GM15510 (cell line): ENCODE results near the gene RYR2.

ENCODE experiments used
- POLR2A ChIP-seq: IDR thresholded peaks from 3 replicates; pipeline ENCODE4 v1.6.1; 2011; ENCODE audit warnings: borderline replicate concordance; ENCODE audit not compliant: insufficient read length; ENCODE audit errors: extremely low read depth

RYR2 gene

DNA sequence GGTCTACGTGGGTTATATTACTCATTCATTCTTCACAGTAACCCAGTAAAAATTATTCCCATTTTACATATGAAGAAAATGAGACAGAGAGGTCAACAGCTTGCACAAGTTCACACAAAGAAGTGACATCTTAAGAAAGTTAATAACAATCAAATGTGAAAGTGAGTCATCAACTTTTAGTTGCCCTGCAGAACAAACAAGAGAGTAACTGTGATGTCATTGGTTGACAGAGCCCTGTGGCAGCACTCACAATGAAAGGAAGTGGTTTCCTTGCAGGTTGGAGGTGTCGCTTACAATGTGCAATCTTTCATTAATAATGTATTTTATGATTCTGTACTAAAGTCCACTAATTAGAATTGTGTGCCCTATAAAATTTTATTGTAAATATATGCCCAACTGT, 369.6 kb downstream of the RYR2 start:
- TF ChIP-seq POLR2A = no peak

DNA sequence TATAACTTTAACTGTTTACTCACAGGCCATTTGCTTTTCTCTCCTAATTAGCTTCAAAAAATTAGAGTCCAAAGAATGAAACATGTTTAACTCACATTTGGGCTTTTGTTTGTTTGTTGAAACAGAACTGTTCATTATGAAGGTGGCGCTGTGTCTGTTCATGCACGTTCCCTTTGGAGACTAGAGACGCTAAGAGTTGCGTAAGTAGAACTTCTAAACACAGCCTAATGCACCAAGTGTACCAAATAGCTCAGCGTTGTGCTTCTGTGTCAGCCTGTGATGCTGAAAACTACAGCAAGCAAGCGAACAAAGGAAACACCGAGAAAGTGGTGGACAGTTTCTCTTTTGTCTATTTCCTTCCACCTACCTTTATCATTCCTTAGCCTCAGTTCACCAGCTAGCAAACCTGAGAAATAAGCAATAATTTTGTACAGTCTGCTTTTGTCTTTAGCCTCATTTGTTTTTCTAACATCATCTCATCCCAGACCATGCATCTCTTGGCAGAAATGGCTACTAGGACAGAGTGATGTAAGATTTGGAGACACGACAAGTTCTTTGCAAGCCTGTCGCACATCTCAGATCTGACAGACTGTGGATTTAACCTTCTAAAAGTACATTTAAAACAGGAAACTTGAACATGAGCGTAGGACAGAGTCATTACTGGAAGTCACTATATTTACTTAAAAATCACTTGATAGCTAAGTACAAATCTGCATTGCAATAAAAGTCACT, 375.1 kb downstream of the RYR2 start:
- TF ChIP-seq POLR2A = no peak

GRCh38 chr1:237428809-237429208, 386.8 kb downstream of the RYR2 start:
- no peak for TF ChIP-seq POLR2A

DNA sequence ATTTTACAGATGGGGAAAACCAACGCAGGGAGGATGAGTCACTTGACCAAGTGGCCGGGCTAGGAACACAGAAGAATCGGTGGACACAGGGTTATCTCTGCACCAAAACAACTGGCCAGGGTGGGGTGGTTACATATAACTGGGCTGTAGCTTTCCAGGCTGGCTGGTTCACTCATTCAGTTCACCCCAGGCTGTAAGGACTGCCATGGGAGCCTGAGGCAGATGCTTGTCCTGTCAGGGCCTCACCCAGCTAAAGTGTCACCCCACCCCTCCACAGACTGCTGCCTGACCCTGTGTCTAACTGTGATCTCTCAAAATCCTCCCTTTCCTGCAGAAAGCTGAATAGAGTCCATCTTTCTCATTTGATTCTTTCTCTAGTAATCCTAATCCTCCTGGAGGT, 387.3 kb downstream of the RYR2 start:
- TF ChIP-seq POLR2A = no peak

DNA sequence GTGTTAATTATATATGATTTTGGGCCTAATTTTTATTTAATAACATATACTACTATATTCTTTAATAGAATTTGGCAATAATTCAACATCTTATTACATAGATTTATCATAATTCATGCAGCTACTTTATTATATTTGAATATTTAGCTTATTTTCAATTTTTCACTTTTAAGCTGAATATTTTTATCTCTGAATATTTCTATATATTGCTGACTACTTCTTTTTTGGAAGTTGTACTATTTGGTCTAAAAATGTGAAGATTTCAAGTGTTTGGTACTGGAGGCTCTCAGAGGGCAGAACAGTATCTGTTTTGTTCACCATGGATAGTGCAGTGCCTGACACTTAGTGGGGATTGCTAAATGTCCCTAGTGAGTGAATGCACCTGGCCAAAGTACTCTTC, 389.5 kb downstream of the RYR2 start:
- no peak for TF ChIP-seq POLR2A

- no peak for TF ChIP-seq POLR2A
These were observed 398.4 kb downstream of the RYR2 start for GRCh38 chr1:237440346-237440745.

DNA sequence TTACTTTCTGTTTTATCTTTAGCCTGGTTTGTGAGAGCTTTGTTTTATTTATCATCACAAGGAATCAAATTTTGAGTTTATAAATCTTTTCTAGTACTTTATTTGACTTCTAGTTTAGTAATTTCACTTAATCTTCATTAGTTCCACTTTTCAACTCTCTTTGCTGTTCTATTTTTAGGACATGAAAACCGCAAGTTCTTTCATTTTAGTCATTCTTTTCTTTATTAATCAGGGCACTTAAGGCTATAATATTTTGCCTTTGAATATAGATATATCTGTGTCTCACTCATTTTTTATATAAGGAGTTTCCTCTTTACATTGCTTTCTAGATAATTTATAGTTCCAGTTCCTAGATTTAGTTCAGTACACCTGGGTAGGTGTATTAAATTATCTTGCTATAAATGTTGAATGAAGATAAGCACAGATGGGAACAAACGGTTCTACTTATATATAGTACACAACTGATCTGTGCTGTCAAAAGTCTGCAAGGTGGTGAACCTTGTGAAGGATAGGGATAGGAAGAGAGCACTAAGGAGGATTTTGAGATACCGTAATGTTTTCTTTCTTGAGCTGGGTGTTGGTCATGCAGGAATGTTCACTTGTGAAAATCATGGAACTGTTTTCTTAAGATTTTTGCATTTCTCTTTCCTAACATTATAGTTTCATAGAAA, 402.3 kb downstream of the RYR2 start:
- no peak for TF ChIP-seq POLR2A

DNA sequence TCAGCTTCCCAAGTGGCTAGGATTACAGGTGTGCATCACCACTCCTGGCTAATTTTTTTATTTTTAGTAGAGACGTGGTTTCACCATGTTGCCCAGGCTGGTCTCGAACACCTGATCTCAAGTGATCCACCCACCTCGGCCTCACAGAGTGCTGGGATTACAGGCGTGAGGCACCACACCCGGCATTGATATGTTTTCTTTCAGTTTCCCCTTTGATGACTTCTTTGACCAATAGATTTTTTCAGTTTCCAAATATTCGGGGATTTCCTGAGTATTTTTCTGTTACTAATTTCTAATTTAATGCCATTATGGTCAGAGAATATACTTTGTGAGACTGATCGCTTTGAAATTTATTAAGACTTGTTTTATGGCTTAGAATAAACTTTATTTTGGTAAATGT, 406.1 kb downstream of the RYR2 start:
- TF ChIP-seq POLR2A = no peak

GRCh38 chr1:237457573-237457972, 415.6 kb downstream of the RYR2 start:
- no peak for TF ChIP-seq POLR2A

DNA sequence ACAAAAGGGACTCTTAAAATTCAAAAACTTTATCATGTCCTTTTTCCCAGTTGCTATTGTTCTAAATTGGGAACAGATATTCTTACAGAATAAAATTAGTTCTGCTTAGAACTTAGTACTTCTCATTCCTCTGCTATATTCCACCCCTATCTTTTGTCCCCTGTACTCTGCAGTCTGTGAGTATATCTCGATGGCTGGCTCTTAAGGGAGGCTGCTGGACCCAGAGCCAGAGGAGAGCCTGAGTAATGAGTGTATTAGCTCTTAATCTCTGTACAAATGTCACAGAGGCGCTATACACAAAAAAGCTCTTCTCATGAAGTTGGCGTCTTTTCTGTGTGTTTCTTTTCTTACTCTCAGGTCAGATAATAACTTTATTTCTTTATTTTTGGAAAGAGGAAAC, 425.3 kb downstream of the RYR2 start:
- TF ChIP-seq POLR2A = no peak

DNA sequence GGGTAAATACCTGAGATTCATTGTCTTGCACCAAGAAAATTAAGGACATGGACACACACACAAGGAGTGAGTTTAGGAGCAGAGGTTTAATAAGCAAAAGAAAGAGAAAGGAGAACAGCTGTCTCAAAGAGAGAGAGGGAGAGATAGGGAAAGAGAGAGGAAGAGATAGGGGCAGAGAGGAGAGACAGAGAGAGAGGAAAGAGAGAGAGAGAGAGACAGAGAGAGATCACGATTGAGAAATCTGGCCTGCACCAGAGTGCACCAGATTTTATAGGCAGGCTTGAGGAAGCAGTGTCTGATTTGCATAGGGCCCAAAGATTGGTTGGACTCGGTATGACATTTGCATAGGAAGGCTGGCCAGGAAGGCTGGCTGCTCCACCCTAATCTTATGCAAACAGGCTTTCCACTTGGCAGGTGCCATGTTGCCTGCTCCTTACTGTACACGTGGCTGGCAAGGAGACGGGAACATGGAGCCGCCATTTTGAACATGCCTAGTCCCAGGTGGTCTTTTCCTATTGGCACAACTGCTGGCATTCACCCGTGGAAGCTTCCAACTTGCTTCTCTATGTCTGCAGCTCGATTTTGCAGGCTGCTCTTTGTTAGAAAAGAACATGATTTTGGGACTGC, 428.8 kb downstream of the RYR2 start:
- no peak for TF ChIP-seq POLR2A

DNA sequence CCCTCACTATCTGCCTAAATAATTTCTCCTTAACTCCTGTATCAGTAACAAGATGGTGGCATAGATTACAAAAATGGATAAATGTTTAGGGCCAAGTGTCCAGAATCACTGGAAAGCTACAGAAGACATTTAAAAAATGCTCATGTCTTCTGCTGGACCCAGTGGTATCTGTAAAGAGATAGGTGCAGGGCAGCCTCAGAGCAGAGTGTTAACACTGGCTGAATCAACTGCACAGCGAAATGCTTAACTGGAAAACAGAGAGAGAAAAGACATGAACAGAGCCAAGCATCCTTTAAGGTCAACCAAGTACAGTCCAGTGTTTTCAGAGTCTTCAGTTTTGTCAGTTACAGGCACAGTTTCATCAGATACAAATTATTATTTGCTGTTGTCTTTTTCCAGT, 429.4 kb downstream of the RYR2 start:
- TF ChIP-seq POLR2A = no peak

GRCh38 chr1:237471956-237472355, 430.0 kb downstream of the RYR2 start:
- no peak for TF ChIP-seq POLR2A

- no peak for TF ChIP-seq POLR2A
These were observed 431.9 kb downstream of the RYR2 start for GRCh38 chr1:237473854-237474253.

- TF ChIP-seq POLR2A = no peak
These were observed 436.1 kb downstream of the RYR2 start for GRCh38 chr1:237478082-237478481.

DNA sequence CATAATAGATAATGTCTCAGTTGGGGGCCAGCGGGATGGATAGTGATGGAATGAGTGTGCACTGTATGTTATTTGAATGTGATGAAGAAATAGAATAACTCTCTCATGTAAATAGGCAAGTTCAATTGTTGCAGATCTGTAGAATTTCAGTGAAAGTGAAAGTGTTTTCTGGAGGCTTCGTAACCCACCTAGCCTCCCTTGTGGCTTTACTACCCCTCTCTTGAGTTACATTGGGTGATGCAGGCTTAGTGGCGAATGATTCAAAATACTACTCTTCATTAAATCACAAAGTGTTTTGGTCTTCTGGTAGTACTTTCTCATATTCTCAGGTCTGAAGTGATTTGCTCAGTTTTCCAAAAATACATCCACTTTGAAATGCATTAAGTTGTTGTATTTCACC, 436.9 kb downstream of the RYR2 start:
- TF ChIP-seq POLR2A = no peak
